Type B pancreatic cell (in vitro differentiated cells): Measurements from ENCODE around the gene RNF220. TPM values are rescaled to one million over a fixed set of nuclear protein-coding genes. Genes with fewer than 3 reads are reported as not detected.

ENCODE experiments used
- DNase-seq: peaks from one replicate; pipeline ENCODE4 v3.0.0; 2021; ENCODE audit warnings: mixed read lengths; ENCODE audit not compliant: unreplicated experiment; ENCODE audit errors: extremely low spot score
- H3K27ac Mint-ChIP-seq: 2 replicates; pipeline ENCODE4 v1.8.0; 2021; ENCODE audit warnings: mild to moderate bottlenecking, mixed read lengths
- H3K27me3 Mint-ChIP-seq: 2 replicates; pipeline ENCODE4 v1.8.0; 2021; ENCODE audit warnings: mixed read lengths
- H3K36me3 Mint-ChIP-seq: 2 replicates; pipeline ENCODE4 v1.8.0; 2021; ENCODE audit warnings: mixed read lengths
- H3K4me1 Mint-ChIP-seq: one replicate; pipeline ENCODE4 v1.8.0; 2021; ENCODE audit warnings: mixed read lengths; ENCODE audit not compliant: unreplicated experiment
- H3K4me3 Mint-ChIP-seq: 2 replicates; pipeline ENCODE4 v1.8.0; 2021; ENCODE audit warnings: mild to moderate bottlenecking, mixed read lengths
- H3K9me3 Mint-ChIP-seq: 2 replicates; pipeline ENCODE4 v1.8.0; 2021; ENCODE audit warnings: mixed read lengths
- CTCF ChIP-seq: fragments of 200-600 bp; sonication (generic); conservative IDR thresholded peaks from 2 replicates; pipeline ENCODE4 v1.5.0; 2021; ENCODE audit warnings: antibody characterized with exemption, mild to moderate bottlenecking
- total RNA-seq: library from RNA; stranded (reverse); gene quantifications from 2 replicates; pipeline ENCODE4 v1.2.1, GENCODE V29; 2021; ENCODE audit warnings: low replicate concordance

The RNF220 gene
- total RNA-seq, 1 donor from 2014 or later: 87.1 TPM

- H3K4me3 Mint-ChIP-seq: no peak overlapping the region
- peaks cover 81% of the 10 kb centered on the region for H3K27me3 Mint-ChIP-seq
- H3K36me3 Mint-ChIP-seq: no peaks in the 10 kb centered on the region
These were observed 3.5 kb upstream of the RNF220 start for GRCh38 chr1:44401256-44402228.

GRCh38 chr1:44405798-44406736 lies 1.0 kb downstream of the RNF220 start:
- no peak for DNase-seq
- Mint-ChIP-seq H3K27me3 (peaks cover 44% of the 10 kb centered on the region), H3K27ac (peak overlapping the region; percentile 84)

More at GRCh38 chr1:44401256-44402228, 3.5 kb upstream of the RNF220 start:
- no peak for DNase-seq
- H3K4me1 Mint-ChIP-seq: peaks cover 8% of the 10 kb centered on the region
- no peak overlapping the region for H3K27ac Mint-ChIP-seq
- no peak for TF ChIP-seq CTCF
- H3K9me3 Mint-ChIP-seq: no peaks in the 10 kb centered on the region

GRCh38 chr1:44406737-44407429 lies 1.8 kb downstream of the RNF220 start:
- DNase-seq: no peak
- no peaks in the 10 kb centered on the region for H3K9me3 Mint-ChIP-seq
- H3K4me3 Mint-ChIP-seq: peak overlapping the region; percentile 63
- H3K36me3 Mint-ChIP-seq: no peaks in the 10 kb centered on the region
- peaks cover 22% of the 10 kb centered on the region for H3K4me1 Mint-ChIP-seq
- H3K27ac Mint-ChIP-seq: no peak overlapping the region
- no peak for TF ChIP-seq CTCF
- H3K27me3 Mint-ChIP-seq: peaks cover 36% of the 10 kb centered on the region

More at GRCh38 chr1:44405798-44406736, 1.0 kb downstream of the RNF220 start:
- Mint-ChIP-seq H3K9me3 (no peaks in the 10 kb centered on the region), H3K36me3 (no peaks in the 10 kb centered on the region), H3K4me1 (peaks cover 22% of the 10 kb centered on the region), H3K4me3 (peak overlapping the region; percentile 95)
- TF ChIP-seq CTCF: no peak

- no peak for DNase-seq
- H3K9me3 Mint-ChIP-seq: no peaks in the 10 kb centered on the region
- peaks cover 28% of the 10 kb centered on the region for H3K27me3 Mint-ChIP-seq
- H3K4me1 Mint-ChIP-seq: peaks cover 22% of the 10 kb centered on the region
- peak overlapping the region; percentile 53 for H3K27ac Mint-ChIP-seq
- no peaks in the 10 kb centered on the region for H3K36me3 Mint-ChIP-seq
- no peak for TF ChIP-seq CTCF
- peak overlapping the region; percentile 75 for H3K4me3 Mint-ChIP-seq
These were observed 2.6 kb downstream of the RNF220 start for GRCh38 chr1:44407430-44408211.
